Activated T-helper 2 cell treated with anti-CD3 and anti-CD28 coated beads, Interferon-gamma antibody, Interleukin-2, Interleukin-4, amounts not matched to agents 10 μg/mL and 5 μg/mL and 100 μg/mL, durations not matched to agents 14 hours and 24 hours and 36 hours (primary cell): ENCODE data around the gene SNX13. TPM values are rescaled to one million over a fixed set of nuclear protein-coding genes. Genes with fewer than 3 reads are reported as not detected.

ENCODE experiments used
- DNase-seq: peaks from one replicate; pipeline ENCODE4 v3.0.0; 2021; ENCODE audit warnings: low spot score
- H3K27ac Mint-ChIP-seq: one replicate; pipeline ENCODE4 v1.8.0; 2021; ENCODE audit warnings: mixed read lengths
- H3K27me3 Mint-ChIP-seq: one replicate; pipeline ENCODE4 v1.8.0; 2021; ENCODE audit warnings: low read depth, mixed read lengths
- H3K36me3 Mint-ChIP-seq: one replicate; pipeline ENCODE4 v1.8.0; 2021; ENCODE audit warnings: low read depth, mixed read lengths
- H3K4me1 Mint-ChIP-seq: one replicate; pipeline ENCODE4 v1.8.0; 2021; ENCODE audit warnings: low read depth, mixed read lengths
- H3K4me3 Mint-ChIP-seq: one replicate; pipeline ENCODE4 v1.8.0; 2021; ENCODE audit warnings: low read depth, mild to moderate bottlenecking, moderate library complexity, mixed read lengths
- H3K9me3 Mint-ChIP-seq: one replicate; pipeline ENCODE4 v1.8.0; 2021; ENCODE audit warnings: mixed read lengths
- intact Hi-C: fragments of 100-400 bp; cut with micrococcal nuclease; formaldehyde crosslinking; loops from one replicate; pipeline ENCODE4 v1.15.1; 2023
- total RNA-seq: library from RNA; stranded (reverse); gene quantifications from 2 replicates; pipeline ENCODE4 v1.2.3, GENCODE V29; 2022

SNX13 gene
- total RNA-seq, result 21.2 and 21.9 TPM in 2 replicates

GRCh38 chr7:17940302-17940883, at the start of gene SNX13:
TSS of gene SNX13 (minus strand) at chr7:17940494. CDS start at chr7:17940295, 199 bp downstream.
- intact Hi-C loops, result loop anchor here (5.0 to 10.0 kb wide), 4 partner anchors 636 to 1296 kb away; partner anchors contain the start of genes ANKMY2 and BZW2
- H3K36me3 Mint-ChIP-seq, result peaks cover 11% of the 10 kb centered on the region
- DNase-seq, result peak; percentile 84
- H3K9me3 Mint-ChIP-seq, result no peaks in the 10 kb centered on the region
- H3K27ac Mint-ChIP-seq, result peak within 1 kb of the TSS; percentile 94
- H3K4me1 Mint-ChIP-seq, result peaks cover 36% of the 10 kb centered on the region
- H3K27me3 Mint-ChIP-seq, result peaks cover 10% of the 10 kb centered on the region
- peak within 1 kb of the TSS; percentile 97 for H3K4me3 Mint-ChIP-seq

GRCh38 chr7:17989546-17989945, 49.3 kb upstream of the SNX13 start:
- no peak for DNase-seq
- no peaks in the 10 kb centered on the region for H3K36me3 Mint-ChIP-seq
- H3K9me3 Mint-ChIP-seq, result no peaks in the 10 kb centered on the region
- H3K27me3 Mint-ChIP-seq, result peaks cover 3% of the 10 kb centered on the region
- H3K4me3 Mint-ChIP-seq, result no peak overlapping the region
- intact Hi-C loops, result no loop called here
- no peaks in the 10 kb centered on the region for H3K4me1 Mint-ChIP-seq
- H3K27ac Mint-ChIP-seq, result no peak overlapping the region

GRCh38 chr7:17988858-17989257, 48.6 kb upstream of the SNX13 start:
- DNase-seq, result no peak
- Mint-ChIP-seq H3K9me3 (no peaks in the 10 kb centered on the region), H3K36me3 (no peaks in the 10 kb centered on the region), H3K27me3 (peaks cover 3% of the 10 kb centered on the region), H3K27ac (no peak overlapping the region), H3K4me3 (no peak overlapping the region), H3K4me1 (no peaks in the 10 kb centered on the region)
- intact Hi-C loops, result no loop called here

- DNase-seq, result no peak
- peaks cover under 1% of the 10 kb centered on the region for H3K4me1 Mint-ChIP-seq
- intact Hi-C loops, result no loop called here
These were observed 47.8 kb upstream of the SNX13 start for GRCh38 chr7:17988141-17988540.

GRCh38 chr7:17986851-17987250, 46.6 kb upstream of the SNX13 start:
- no peak overlapping the region for H3K27ac Mint-ChIP-seq
- intact Hi-C loops, result no loop called here

More at GRCh38 chr7:17988141-17988540, 47.8 kb upstream of the SNX13 start:
- Mint-ChIP-seq H3K27me3 (peaks cover 3% of the 10 kb centered on the region), H3K4me3 (no peak overlapping the region), H3K9me3 (no peaks in the 10 kb centered on the region), H3K36me3 (no peaks in the 10 kb centered on the region), H3K27ac (no peak overlapping the region)

GRCh38 chr7:17985473-17986239, 45.4 kb upstream of the SNX13 start:
- no peaks in the 10 kb centered on the region for H3K9me3 Mint-ChIP-seq
- H3K36me3 Mint-ChIP-seq, result no peaks in the 10 kb centered on the region
- H3K27me3 Mint-ChIP-seq, result peaks cover 5% of the 10 kb centered on the region
- H3K4me1 Mint-ChIP-seq, result peaks cover 1% of the 10 kb centered on the region
- intact Hi-C loops, result no loop called here
- DNase-seq, result no peak
- H3K27ac Mint-ChIP-seq, result no peak overlapping the region
- H3K4me3 Mint-ChIP-seq, result no peak overlapping the region

More at GRCh38 chr7:17986851-17987250, 46.6 kb upstream of the SNX13 start:
- H3K36me3 Mint-ChIP-seq, result no peaks in the 10 kb centered on the region
- H3K27me3 Mint-ChIP-seq, result peaks cover 5% of the 10 kb centered on the region
- H3K9me3 Mint-ChIP-seq, result no peaks in the 10 kb centered on the region
- peaks cover 1% of the 10 kb centered on the region for H3K4me1 Mint-ChIP-seq
- H3K4me3 Mint-ChIP-seq, result no peak overlapping the region
- no peak for DNase-seq

GRCh38 chr7:17984288-17984687, 44.0 kb upstream of the SNX13 start:
- no peak for DNase-seq
- no peak overlapping the region for H3K4me3 Mint-ChIP-seq
- H3K27ac Mint-ChIP-seq, result no peak overlapping the region
- peaks cover 1% of the 10 kb centered on the region for H3K4me1 Mint-ChIP-seq
- H3K27me3 Mint-ChIP-seq, result peaks cover 6% of the 10 kb centered on the region
- H3K36me3 Mint-ChIP-seq, result no peaks in the 10 kb centered on the region
- intact Hi-C loops, result no loop called here
- H3K9me3 Mint-ChIP-seq, result no peaks in the 10 kb centered on the region

GRCh38 chr7:17983221-17984062, 43.1 kb upstream of the SNX13 start:
- Mint-ChIP-seq H3K4me3 (no peak overlapping the region), H3K36me3 (no peaks in the 10 kb centered on the region), H3K9me3 (no peaks in the 10 kb centered on the region), H3K27ac (no peak overlapping the region), H3K27me3 (peaks cover 6% of the 10 kb centered on the region), H3K4me1 (peaks cover 1% of the 10 kb centered on the region)
- no peak for DNase-seq
- intact Hi-C loops, result no loop called here

- H3K36me3 Mint-ChIP-seq, result no peaks in the 10 kb centered on the region
- no peak overlapping the region for H3K27ac Mint-ChIP-seq
- no peak for DNase-seq
- no peak overlapping the region for H3K4me3 Mint-ChIP-seq
- H3K9me3 Mint-ChIP-seq, result no peaks in the 10 kb centered on the region
- peaks cover 2% of the 10 kb centered on the region for H3K27me3 Mint-ChIP-seq
- intact Hi-C loops, result no loop called here
- H3K4me1 Mint-ChIP-seq, result no peaks in the 10 kb centered on the region
These were observed 36.7 kb upstream of the SNX13 start for GRCh38 chr7:17976952-17977351.

- no peak for DNase-seq
- H3K27ac Mint-ChIP-seq, result no peak overlapping the region
- no peak overlapping the region for H3K4me3 Mint-ChIP-seq
- intact Hi-C loops, result no loop called here
- no peaks in the 10 kb centered on the region for H3K36me3 Mint-ChIP-seq
- H3K4me1 Mint-ChIP-seq, result no peaks in the 10 kb centered on the region
- peaks cover 9% of the 10 kb centered on the region for H3K27me3 Mint-ChIP-seq
- no peaks in the 10 kb centered on the region for H3K9me3 Mint-ChIP-seq
These were observed 31.1 kb upstream of the SNX13 start for GRCh38 chr7:17971411-17971810.

- Mint-ChIP-seq H3K4me3 (no peak overlapping the region), H3K27me3 (peaks cover 14% of the 10 kb centered on the region), H3K4me1 (no peaks in the 10 kb centered on the region), H3K36me3 (no peaks in the 10 kb centered on the region), H3K9me3 (no peaks in the 10 kb centered on the region), H3K27ac (no peak overlapping the region)
- intact Hi-C loops, result no loop called here
- no peak for DNase-seq
These were observed 28.8 kb upstream of the SNX13 start for GRCh38 chr7:17968791-17969715.

GRCh38 chr7:17966706-17967105, 26.4 kb upstream of the SNX13 start:
- no peaks in the 10 kb centered on the region for H3K4me1 Mint-ChIP-seq
- intact Hi-C loops, result no loop called here
- no peak for DNase-seq
- H3K4me3 Mint-ChIP-seq, result no peak overlapping the region
- H3K36me3 Mint-ChIP-seq, result no peaks in the 10 kb centered on the region
- no peaks in the 10 kb centered on the region for H3K9me3 Mint-ChIP-seq
- H3K27ac Mint-ChIP-seq, result no peak overlapping the region
- peaks cover 19% of the 10 kb centered on the region for H3K27me3 Mint-ChIP-seq
